Ovary (tissue), 3 donors: ENCODE data around the gene BBS2.

Source experiments
- CTCF ChIP-seq, 3 donors: fragments of 450-650 bp in 2 of 3; fragments of 200-600 bp in 1 of 3; IDR thresholded peaks; one replicate each; pipeline versions ENCODE4 v1.5.1 to v1.8.0; 2016 to 2022; ENCODE audit warnings: antibody characterized with exemption in 3 of 3, mild to moderate bottlenecking in 1 of 3
- EP300 ChIP-seq: sonication (generic); formaldehyde crosslinking; IDR thresholded peaks from one replicate; pipeline ENCODE4 v1.6.1; 2017; ENCODE audit warnings: antibody characterized with exemption
- POLR2A ChIP-seq: fragments of 450-650 bp; IDR thresholded peaks from one replicate; pipeline ENCODE4 v1.6.1; 2017; ENCODE audit warnings: antibody characterized with exemption, mild to moderate bottlenecking, moderate library complexity
- donor health status: DM: no; HTN: no; CAD: no.

GRCh38 chr16:56481468-56482122, 38.2 kb downstream of the BBS2 start:
- no peak for TF ChIP-seq CTCF (IDR thresholded peaks at IDR 0.05)
- TF ChIP-seq POLR2A, result no peak
- TF ChIP-seq EP300, result no peak
